ENCODE measurements around the gene PPFIBP1.
"Not testable (repeated sequence)": the region's sequence is repeated elsewhere in the genome, so short reads cannot be mapped to it uniquely, and the experiment has no call there.

GRCh38 chr12:27627853-27628469, 104.0 kb downstream of the PPFIBP1 start:
- not testable (repeated sequence) for TF ChIP-seq CTCF, POLR2A (IDR thresholded peaks at IDR 0.05)
